Left ventricle myocardium superior (tissue), 1 donor: Measurements from ENCODE around the gene GPSM1. TPM values are rescaled to one million over a fixed set of nuclear protein-coding genes. Genes with fewer than 3 reads are reported as not detected.

Experiments used
- ATAC-seq: fragments of 200-7000 bp; cut with Tn5 transposase; one replicate; pipeline ENCODE4 v1.9.1; 2020; ENCODE audit warnings: mild to moderate bottlenecking, moderate library complexity
- DNase-seq: peaks from one replicate; pipeline ENCODE4 v3.0.0-alpha.2; 2020
- intact Hi-C: fragments of 100-400 bp; cut with micrococcal nuclease; formaldehyde crosslinking; loops from one replicate; pipeline ENCODE4 v1.11.0; 2022
- total RNA-seq: library from RNA; stranded (reverse); fragmentation: NEBNext Ultra II Directional; extraction: Animal tissue kit (Norgen Biotek cat#: 25700); gene quantifications from one replicate; pipeline ENCODE4 v1.2.1, GENCODE V29; 2021
- donor health status: DM: no; HTN: yes; CAD: no; lungs with severe emphysema.

GPSM1 gene
- total RNA-seq, 1 donor from 2014 or later: 61.7 TPM

DNA sequence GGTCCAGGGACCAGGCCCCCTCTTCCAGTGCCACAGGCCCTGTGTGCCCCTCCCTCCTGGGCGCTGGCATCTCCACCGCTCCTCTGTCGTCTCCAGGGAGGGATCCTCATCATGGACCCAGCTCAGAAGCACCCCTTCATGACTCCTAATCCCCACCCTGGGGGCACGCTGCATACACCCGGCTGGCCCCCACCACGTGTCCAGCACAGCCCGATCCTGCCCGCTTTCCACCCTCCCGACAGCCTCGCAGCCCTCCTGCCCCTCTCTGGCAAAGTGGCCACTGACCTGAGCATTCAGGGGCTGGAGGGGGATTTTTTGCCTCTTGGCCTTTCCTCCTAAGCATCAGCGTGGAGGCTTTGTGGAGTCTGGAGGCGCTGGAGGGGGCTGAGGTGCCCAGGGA lies 24.8 kb upstream of the GPSM1 start:
- intact Hi-C loops: no loop called here
- DNase-seq (peak; percentile 8), ATAC-seq (no peak)

DNA sequence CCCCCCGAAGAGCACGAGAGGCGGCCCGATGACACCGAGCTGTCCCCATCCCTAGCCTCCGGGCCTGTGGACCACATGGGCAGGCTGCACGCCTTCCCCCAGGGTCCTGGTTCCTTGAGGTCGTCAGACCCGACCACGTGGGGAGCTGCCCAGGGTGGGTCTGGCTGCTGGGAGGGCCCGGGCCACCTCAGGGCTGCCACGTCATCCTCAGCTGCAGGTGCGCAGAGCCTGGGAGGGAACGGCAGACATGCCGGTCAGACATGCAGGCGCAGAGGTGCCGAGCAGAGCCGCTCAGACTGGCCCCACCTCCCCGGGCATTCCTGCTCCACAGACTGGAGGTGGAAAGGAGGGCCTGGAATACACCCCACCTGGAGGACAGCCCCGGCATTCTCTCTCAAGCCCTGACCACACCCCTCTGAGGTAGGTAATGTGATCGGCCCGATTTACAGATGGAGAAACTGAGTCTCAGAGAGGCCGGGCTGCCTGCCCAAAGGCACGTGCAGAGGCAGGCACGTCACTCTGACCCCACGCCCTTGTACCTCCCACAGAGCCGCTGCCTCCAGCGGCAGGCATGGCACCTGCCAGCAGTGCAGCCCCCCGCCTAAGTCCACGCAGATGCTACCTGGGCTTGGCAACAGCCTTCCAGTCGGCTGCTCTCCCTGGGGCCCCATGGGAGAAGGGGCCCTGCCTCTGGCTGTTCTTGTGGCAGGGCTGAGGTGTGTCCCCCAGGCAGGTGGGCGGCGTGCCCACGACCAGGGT lies 24.1 kb upstream of the GPSM1 start:
- intact Hi-C loops: no loop called here
- peak; percentile 27 for DNase-seq
- ATAC-seq: no peak

DNA sequence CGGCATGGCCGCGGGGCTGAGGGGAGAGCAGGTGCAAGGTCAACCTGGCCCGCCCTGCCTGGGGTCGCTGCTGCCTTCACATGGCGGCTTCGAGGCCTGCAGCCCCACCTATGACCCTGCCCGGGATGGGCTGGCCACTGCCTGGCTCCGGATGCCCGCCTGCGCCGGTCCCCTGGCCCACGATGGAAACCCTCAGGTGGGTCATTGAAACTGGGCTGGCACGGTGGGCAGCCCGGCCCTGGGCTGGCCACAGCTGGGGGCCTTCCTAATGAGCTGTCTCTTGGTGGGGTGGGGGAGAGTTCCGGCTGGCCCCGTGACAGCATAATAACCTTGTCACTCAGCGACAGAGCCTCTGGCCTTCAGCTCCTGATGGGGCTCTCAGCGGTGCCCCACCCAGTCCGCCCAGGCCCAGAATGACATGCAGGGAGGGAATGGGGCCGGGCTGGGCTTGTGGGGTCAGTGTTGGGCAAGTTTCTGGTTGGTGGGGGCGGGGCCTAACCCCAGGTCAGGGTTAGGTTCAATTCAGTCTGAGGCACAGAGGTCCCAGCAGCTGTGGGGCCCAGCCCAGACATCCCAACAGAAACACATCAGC lies 23.4 kb upstream of the GPSM1 start, which contains the start of gene CCDC187:
TSS of gene CCDC187 (minus strand) at position 270 of the 592 bp plus-strand sequence. CDS start at position 6, 264 bp downstream.
- DNase-seq: peak; percentile 25
- ATAC-seq: no peak
- intact Hi-C loops: no loop called here

DNA sequence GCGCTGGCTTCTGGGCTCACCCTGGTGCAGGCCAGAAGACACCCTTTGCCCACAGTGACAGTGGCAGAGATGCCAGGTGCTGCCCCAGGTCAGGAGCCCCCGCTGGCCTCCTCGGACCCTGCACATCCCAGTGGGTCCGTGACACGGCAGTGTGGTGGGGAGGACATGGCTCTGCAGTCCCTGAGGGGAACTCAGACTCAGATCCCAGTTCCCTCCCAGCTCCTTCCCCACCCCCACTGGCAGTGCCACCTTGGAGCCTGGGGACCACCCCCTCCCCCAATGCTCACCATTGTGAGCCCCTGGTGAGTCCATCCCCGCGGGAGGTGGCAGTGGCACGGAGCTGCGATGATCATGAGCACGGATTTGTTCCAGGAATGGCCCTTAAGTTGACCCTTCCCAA lies 22.9 kb upstream of the GPSM1 start:
- intact Hi-C loops: no loop called here
- no peak for ATAC-seq
- DNase-seq: peak; percentile 20

DNA sequence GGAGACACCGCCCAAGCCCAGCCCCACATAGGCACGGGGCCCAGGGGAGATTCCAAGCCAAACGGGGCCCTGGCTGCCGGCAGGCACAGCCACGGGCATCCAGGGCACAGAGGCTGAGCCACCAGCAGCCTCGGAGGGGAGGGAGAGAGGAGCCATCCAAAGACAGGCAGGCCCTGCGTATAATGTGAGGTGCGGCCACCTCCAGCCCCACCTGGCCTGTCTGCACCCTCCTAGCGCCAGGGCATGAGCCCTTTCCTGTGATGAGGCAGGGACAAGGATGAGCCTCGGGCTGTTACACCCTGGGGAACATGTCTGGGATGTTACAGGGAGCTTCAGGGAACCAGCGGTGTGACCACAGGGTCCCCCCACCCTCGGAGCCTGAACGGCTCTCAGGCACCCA lies 22.4 kb upstream of the GPSM1 start:
- DNase-seq: peak; percentile 29
- ATAC-seq: no peak
- intact Hi-C loops: no loop called here

DNA sequence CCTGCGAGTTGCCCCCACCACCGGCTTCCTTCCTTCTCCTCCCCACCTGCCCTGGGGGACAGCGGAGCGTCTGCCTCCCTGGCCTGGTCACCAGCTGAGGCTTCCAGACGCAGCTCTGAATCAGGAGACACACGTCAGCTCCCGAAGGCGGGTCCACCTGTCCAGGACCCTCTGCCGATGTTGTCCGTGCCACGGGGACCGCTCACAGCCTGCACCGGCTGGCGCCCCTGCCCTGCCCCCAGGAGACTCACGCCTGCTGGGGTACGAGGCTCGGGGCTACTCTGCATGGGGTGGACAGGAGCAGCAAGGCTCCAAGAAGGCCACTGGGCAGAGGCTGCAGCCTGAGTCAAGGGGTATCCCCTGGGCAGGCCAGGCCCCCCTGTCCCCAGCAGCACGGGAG lies 21.5 kb upstream of the GPSM1 start:
- DNase-seq: peak; percentile 20
- no peak for ATAC-seq
- intact Hi-C loops: no loop called here

DNA sequence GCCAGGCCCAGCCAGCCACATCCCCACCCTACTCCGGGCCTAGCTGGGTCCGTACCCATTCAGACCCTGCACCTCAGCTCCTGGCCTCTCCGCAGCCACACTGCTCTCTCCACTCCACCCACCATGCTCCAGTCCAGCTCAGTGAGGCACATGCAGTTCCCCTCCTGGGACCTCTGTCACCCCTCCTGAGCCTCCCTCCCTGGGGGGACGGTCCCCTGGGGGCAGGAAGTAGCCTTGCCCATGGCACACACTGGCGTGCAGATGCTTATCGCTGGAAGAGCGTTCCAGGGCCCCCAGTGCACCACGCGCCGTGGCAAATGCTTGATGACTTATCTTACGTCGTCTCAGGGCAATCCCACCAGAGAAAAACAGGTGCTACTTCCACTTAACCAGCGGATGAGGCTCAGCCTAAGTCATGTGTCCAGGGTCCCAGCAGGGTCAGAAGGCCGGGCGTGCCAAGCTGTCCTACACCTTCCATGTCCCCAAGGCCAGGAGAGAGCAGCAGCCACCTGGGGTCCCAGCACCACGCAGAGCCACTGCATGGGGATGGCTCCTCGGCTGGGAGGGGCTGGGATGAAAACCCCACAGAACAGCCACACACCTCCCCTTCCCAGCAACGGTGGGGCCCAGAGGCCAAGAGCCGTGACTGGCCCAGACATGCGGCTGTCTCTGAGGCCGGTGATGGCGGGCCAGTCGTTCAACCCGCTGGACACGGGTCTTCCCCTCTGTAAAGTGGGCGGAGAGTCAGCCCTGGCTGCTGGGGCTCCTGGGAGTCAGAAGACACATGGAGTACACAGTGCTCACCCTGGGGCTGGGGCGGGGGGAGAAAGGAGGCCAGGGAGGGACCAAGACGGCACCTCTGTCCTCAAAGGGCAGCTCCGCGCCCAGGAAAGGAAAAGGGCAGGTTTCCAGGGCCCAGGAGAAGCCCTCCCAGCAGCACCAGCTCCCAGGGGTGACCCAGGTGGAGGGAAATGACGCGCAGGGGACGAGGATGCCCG lies 20.8 kb upstream of the GPSM1 start:
- intact Hi-C loops: no loop called here
- no peak for ATAC-seq
- peak; percentile 19 for DNase-seq

DNA sequence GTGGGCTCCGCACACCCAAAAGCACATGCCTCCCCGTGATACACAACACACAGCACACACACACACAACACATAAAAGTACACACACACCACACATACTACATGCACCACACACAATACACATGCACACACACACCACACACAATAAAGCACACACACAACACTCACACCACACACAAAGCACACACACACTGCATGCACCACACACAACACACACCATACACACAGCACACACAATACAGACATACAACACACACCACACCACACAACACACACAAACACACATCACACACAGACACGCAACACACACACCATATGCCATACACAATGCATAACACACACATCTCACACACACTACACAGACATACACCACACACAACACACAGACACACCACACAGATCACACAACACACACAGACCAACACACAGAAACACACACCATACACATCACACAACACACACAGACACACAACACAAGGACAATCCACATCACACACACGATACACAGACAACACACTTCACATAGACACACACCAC lies 20.1 kb upstream of the GPSM1 start:
- DNase-seq: peak; percentile 2
- intact Hi-C loops: no loop called here
- ATAC-seq: no peak

DNA sequence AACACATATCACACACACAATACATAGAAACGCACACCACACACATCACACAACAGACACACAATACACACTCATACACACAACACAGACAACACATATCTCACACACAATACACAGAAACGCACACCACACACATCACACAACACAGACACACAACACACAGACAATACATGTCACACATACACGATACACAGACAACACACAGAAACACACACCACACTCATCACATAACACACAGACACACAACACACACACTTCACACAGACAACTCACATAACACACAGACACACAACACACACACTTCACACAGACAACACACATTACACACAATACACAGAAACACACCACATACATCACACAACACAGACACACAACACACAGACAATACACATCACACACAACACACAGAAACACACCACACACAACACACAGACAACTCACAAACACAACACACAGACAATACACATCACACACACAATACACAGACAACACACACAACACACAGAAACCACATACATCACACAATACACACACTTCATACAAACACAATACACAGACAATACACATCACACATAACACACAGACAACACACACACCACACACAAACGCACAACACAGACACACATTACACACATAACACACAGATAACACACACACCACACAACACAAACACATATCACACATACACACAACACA lies 19.2 kb upstream of the GPSM1 start:
- ATAC-seq: no peak
- intact Hi-C loops: no loop called here

DNA sequence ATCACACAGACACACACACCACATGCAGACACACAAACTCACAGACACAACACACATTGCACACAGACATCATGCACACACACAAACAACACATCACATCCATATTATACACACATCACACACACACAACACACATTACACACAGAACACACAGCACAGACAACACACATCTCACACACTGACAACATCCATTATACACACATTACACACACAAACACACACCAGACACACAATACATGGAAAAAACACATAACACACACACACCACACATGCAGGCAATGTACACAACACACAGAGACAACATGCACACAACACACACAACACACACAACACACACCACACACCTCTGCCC lies 18.7 kb upstream of the GPSM1 start:
- ATAC-seq (no peak), DNase-seq (no peak)
- intact Hi-C loops: no loop called here

More for the DNA sequence above, 19.2 kb upstream of the GPSM1 start:
- no peak for DNase-seq

DNA sequence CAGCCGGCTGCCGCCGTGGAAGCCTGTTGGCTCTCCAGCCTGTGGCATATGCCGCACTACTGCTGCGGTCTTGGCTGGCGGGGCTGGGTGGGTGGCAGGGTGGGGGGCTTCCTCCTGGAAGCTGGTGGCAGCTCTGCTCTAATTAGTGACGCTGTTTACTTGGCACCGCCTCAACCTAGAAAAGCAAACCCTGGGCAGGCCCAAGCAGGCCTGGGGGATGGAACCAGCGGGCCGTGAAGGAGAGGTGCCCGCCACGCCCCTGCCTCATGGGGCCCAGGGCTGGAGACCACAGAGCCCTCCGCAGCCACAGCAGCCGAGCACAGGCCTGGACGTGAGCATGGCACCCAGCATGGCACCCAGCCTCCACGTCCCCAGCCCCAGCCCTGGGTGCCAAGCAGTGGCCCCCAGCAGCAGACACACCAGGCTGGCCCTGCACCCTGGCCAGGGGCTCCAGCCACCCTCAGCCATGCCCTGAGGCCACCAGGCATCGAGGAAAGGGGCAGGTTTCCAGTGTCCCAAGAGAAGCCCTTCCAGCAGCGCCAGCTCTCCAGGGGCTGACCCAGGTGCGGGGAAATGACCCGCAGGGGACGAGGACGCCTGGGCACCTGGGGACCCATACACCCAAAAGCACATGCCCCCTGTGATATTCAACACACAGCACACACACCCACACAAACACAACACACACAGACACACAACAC lies 18.1 kb upstream of the GPSM1 start:
- intact Hi-C loops: no loop called here
- DNase-seq: peak; percentile 12
- ATAC-seq: no peak

DNA sequence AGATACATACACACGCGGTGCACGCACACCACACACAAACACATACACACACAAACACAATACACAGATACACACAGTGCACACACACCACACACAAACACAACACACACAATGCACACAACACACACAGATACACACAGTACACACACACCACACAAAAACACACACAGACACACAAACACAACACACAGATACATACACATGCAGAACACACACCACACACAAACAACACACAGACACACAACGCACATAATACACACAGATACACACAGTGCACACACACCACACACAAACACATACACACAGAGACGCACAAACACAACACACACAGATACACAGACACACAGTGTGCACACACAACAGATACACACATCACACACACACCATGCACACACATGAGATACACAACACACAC lies 17.5 kb upstream of the GPSM1 start:
- no peak for DNase-seq
- ATAC-seq: no peak
- intact Hi-C loops: no loop called here

DNA sequence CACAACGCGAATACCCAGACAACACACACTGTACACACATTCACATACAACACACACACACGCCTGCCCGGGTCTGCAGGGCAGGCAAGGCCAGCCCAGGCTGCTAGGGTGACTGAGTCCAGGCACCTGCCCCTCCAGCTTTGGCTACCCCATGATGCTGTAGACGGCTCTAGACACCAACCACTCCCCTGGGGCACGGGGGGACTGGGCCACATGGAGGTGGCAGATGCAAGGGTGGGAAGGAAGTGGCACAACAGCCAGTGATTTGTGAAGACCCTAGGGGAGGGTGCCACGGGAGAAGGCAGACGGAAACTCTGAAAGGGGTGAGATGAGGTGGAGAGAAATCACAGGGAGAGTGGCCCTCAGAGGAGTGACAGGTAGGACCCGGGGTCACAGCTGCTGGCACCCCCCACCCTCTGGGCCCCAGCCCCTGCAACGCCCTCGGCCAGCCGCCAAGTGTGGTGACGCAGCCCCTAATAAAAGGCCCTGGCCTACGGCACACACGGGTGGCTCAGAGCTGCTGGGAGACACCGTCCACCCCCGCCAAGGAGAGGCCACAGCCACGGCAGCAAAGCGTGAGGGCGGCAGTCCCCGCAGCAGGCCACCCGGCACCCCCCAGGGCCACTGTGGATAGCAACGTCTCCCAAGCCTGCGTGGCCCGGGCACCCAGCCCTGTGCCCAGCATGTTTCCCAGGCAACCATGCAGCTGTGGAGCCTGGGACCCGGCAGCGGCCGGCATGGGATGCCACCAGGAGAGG lies 16.9 kb upstream of the GPSM1 start:
- DNase-seq (peak; percentile 23), ATAC-seq (no peak)
- intact Hi-C loops: no loop called here

DNA sequence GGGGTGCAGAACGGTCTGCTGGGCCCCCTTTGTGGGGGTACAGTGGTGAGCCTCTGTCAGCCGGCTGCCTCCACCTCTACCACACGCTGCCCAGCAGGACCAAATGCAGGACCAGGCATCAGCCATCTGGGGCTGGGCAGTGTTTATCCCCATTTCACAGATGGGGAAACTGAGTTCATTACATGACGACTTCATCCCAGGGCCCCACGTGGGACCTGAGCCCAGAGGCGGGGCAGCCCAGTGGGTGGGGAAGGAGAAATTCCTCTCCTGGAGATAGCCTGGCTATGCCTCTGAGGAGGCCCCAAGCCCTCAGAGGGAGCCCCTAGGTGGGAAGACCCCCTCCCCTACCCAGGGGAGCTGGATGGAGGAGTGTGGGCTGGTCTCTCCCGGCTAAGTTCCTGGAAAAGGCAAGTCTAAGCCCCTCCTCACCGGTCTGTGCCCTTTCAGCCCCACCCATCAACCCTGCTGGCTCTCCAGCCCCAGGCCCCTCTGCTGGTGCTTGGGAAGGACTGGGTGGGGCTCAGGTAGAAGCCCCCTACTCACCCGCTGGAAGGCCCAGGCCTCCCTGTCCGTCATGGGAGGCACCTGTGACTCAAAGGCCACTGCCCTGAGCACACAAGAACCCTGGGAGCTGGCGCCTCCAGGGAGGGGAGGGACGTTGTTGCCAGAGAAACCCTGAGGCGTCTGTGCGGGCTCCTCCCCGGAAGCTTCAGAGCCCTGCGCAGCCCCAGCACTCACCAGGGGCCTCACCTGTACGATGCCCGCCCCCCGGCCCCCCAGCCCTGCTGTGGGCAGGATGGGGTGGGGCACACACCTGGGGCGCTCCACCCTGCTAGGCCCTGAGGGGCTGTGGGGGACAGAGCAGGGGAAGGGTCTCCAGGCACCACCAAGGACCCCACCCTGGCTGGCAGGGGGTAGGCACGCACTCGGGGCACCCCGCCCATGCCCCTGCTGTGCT lies 16.0 kb upstream of the GPSM1 start:
- no peak for ATAC-seq
- intact Hi-C loops: no loop called here

DNA sequence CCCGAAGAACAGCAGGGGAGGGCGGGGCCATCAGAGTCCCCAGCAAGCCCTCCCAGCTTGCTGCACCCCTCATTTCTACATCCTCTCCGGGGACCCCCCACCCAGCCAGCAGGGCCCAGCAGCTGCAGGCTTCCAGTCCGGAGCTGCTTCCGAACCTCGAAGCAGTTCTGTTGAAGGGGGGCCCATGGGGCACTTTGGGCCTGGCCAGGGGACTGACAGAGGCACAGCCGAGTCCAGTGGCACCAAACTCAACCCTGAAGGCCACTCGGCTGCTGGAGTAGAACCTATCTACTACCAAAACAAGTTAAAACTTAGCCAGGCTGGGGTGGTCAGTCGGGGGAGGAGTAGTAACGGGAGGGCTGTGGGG lies 15.3 kb upstream of the GPSM1 start:
- ATAC-seq: no peak
- peak; percentile 20 for DNase-seq
- intact Hi-C loops: no loop called here

More for the DNA sequence above, 16.0 kb upstream of the GPSM1 start:
- peak; percentile 26 for DNase-seq

DNA sequence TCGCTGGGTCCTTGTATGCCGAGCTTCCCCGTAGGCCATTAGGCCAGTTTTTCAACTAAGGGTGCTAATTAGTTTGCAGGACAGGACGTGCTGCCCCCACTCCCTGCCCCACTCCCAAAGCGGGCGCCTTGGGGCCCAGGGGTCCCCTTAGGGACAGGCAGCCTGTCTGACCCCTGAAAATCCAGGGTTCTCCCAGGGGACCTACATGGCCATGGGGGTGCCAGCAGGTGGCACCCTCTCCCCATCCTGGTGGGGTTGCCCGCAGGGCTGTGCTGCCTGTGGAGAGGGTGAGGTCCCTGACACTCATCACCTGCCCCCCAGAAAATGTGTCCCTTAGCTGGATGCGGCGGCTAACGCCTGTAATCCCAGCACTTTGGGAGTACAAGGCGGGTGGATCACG lies 14.9 kb upstream of the GPSM1 start:
- intact Hi-C loops: no loop called here
- peak; percentile 70 for DNase-seq
- peak; percentile 89 for ATAC-seq
